GM19397 (cell line): ENCODE results near the gene PRRG2.

Experiments
- ATAC-seq: cut with Tn5 transposase; IDR thresholded peaks from one replicate; pipeline ENCODE4 v1.9.1; 2021; ENCODE audit warnings: mild to moderate bottlenecking, moderate library complexity; ENCODE audit not compliant: unreplicated experiment

Gene PRRG2

DNA sequence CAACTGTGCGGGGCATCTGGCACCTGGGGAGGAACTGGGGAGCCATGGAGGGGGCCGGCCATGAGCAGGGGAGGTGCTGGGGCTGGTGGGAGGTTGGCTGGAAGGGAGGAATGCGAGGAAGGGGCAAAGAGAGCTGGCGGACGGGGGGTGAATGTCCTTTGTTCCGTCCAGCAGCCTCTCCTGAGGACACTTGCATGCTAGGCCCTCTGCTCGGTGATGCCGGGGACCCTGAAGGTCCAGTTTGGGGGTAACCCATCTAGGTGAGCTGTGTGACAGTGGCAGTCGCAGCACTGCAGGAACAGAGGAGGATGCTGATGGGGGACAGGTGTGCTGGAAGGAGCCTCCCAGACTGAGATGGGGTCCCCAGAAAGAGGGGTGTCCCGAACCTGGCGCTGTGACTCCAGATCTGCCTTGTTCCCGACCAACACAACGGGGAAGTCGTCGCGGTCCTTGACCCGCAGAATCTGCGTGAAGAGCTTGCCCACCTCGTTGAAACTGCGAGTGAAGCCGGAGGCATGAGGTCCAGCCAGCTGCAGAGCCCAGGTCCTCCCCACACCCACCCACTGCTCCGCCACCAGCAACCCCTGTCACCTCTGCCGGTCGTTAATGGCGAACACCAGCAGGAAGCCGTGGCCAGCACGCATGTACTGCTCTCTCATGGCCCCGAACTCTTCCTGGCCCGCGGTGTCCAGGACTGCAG lies 55.3 kb downstream of the PRRG2 start:
- no peak for ATAC-seq

- ATAC-seq: no peak
These were observed 57.0 kb downstream of the PRRG2 start for GRCh38 chr19:49637821-49638738.

- ATAC-seq: no peak
These were observed 58.4 kb downstream of the PRRG2 start for GRCh38 chr19:49639401-49640112.

DNA sequence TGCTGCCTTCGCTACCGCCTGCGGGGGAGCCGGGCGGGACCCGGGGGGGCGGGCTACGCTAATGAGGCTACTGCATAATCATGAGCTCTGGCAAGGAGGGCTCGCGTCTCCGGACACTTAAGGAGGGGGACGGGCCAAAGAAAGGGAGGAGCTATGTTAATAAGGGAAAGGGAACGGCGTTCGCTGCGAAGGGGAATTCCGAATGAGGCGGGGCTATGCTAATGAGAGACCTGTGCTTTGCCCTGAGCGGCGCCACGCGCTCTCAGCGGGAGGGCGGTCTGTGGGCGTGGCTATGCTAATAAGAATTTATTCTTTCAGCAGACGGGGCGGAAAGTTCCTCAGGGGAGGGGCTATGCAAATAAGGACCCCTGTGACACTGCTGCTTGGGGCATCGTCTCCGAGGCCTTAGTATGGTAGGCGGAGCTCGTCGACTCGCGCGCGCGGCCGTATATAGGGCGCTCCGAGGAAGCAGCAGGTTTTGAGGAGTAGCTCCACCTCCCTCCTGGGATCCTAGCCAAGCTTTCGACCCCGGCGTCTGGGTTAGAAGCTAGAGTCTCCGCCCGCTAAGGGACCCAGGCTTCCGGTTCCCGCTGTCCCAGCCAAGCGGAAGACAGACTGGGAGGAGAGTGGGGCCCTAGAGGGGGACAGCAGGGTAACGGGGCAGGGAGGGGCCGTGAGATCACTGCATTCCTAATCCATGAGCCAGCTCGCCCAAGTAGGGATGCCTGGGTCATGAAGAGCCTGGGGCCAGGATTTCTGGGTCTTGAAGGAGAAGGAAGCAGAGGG lies 59.2 kb downstream of the PRRG2 start, which contains the start of gene RRAS:
TSS of gene RRAS (minus strand) at position 31 of the 786 bp plus-strand sequence. CDS start 45 bp downstream, outside the sequence.
- peak; percentile 48 for ATAC-seq
